BLaER1 (cell line): ENCODE data around the gene SEC22A.

Experiments used
- H3K27ac ChIP-seq: shearing (Covaris generic); formaldehyde crosslinking; 2 replicates; pipeline ENCODE4 v1.8.1; 2022
- H3K27me3 ChIP-seq: shearing (Covaris generic); formaldehyde crosslinking; 2 replicates; pipeline ENCODE4 v1.8.1; 2022
- H3K36me3 ChIP-seq: shearing (Covaris generic); formaldehyde crosslinking; 2 replicates; pipeline ENCODE4 v1.8.1; 2022
- H3K4me1 ChIP-seq: shearing (Covaris generic); formaldehyde crosslinking; 2 replicates; pipeline ENCODE4 v1.8.1; 2022
- H3K4me2 ChIP-seq: shearing (Covaris generic); formaldehyde crosslinking; 2 replicates; pipeline ENCODE4 v1.8.1; 2022
- H3K4me3 ChIP-seq: shearing (Covaris generic); formaldehyde crosslinking; 2 replicates; pipeline ENCODE4 v1.8.1; 2022
- H3K9ac ChIP-seq: shearing (Covaris generic); formaldehyde crosslinking; 2 replicates; pipeline ENCODE4 v1.8.1; 2022
- H3K9me3 ChIP-seq: shearing (Covaris generic); formaldehyde crosslinking; 2 replicates; pipeline ENCODE4 v1.8.1; 2022
- H4K20me1 ChIP-seq: shearing (Covaris generic); formaldehyde crosslinking; 2 replicates; pipeline ENCODE4 v1.8.1; 2022
- Cebpa-rat ChIP-seq: shearing (Covaris generic); IDR thresholded peaks from 2 replicates; pipeline ENCODE4 v1.8.1; 2022

SEC22A gene

DNA sequence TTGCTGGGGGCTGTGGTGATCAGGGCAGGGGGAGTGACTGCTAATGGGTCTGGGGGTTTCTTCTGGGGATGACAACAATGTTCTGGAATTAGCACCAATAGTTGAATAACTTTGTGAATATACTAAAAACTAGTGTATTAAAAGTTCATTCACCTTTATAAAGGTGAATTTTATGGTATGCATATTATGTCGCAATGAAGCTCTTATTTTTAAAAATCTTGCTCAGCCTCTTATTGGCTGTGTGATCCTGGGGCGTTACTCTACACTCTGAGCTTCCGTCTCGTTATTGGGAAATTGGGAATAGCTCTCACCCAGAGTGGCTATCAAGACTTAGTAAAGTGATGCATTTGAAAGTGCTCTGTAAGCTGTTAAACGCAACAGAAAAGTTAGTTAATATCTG is 105.3 kb downstream of the SEC22A start:
- H3K27ac ChIP-seq: no peak overlapping the region
- peaks cover 98% of the 10 kb centered on the region for H3K4me1 ChIP-seq
- no peak overlapping the region for H3K9ac ChIP-seq
- H4K20me1 ChIP-seq: no peaks in the 10 kb centered on the region
- peak; percentile 53; the same call in 1 of the 2 replicates for TF ChIP-seq Cebpa-rat
- H3K36me3 ChIP-seq: no peaks in the 10 kb centered on the region
- no peak overlapping the region for H3K4me3 ChIP-seq
- H3K27me3 ChIP-seq: no peaks in the 10 kb centered on the region
- peaks cover 24% of the 10 kb centered on the region for H3K9me3 ChIP-seq
- peak overlapping the region; percentile 53 for H3K4me2 ChIP-seq

DNA sequence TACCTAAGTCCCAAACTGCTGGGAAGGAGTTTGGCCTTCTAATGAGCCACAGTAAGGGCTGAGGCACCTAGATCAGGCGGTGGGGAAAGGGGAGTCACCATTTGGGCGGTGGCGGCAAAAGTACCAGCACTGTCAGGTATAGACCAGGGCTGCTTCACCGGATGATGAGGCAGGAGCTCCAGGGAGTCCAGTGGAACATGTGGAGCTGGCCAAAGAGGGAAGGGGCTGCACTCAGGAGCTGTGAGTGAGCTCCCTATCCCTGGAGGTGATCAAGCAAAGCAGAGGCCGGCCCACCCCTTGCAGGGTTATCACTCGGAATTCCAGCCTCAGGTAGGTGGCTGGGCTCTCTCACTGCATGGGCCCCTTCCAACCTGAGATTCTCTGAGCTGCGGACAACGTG is 108.4 kb downstream of the SEC22A start:
- H3K4me1 ChIP-seq: peaks cover 92% of the 10 kb centered on the region
- H3K4me2 ChIP-seq: no peak overlapping the region
- no peaks in the 10 kb centered on the region for H3K27me3 ChIP-seq
- no peaks in the 10 kb centered on the region for H3K36me3 ChIP-seq
- H3K4me3 ChIP-seq: no peak overlapping the region
- H3K9me3 ChIP-seq: peaks cover 6% of the 10 kb centered on the region
- no peaks in the 10 kb centered on the region for H4K20me1 ChIP-seq
- no peak overlapping the region for H3K27ac ChIP-seq
- no peak for TF ChIP-seq Cebpa-rat
- no peak overlapping the region for H3K9ac ChIP-seq

DNA sequence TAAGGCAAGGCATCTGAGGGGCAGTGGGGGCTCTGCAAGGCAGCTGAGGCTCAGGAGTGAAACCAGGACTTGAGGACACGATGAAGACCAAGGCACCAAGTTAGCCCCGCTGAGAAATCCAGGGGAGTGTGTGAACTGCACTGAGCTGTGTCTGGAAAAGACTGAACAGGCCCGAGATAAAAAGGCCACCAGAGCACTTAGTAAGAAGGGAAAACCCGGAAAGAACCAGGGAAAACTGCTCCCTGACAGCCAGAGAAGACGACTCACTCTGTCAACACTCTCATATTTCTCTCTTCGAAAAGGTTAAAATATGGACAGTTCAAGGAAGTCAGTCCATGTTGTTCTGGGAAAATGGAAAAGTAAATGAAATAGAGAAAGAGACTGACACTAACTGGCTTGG is 109.0 kb downstream of the SEC22A start:
- Histone ChIP-seq H3K4me3 (no peak overlapping the region), H3K4me2 (0 out of 2 replicates have a peak overlapping the region, but pooled peaks have one; percentile 28), H3K27me3 (no peaks in the 10 kb centered on the region), H4K20me1 (no peaks in the 10 kb centered on the region), H3K9me3 (peaks cover under 1% of the 10 kb centered on the region; the same call in 1 of the 2 replicates), H3K4me1 (peaks cover 92% of the 10 kb centered on the region), H3K27ac (no peak overlapping the region), H3K36me3 (no peaks in the 10 kb centered on the region), H3K9ac (no peak overlapping the region)
- no peak for TF ChIP-seq Cebpa-rat

GRCh38 chr3:123311201-123311600 is 109.5 kb downstream of the SEC22A start:
- Histone ChIP-seq H3K4me1 (peaks cover 88% of the 10 kb centered on the region), H3K9ac (no peak overlapping the region), H3K4me3 (no peak overlapping the region), H3K36me3 (no peaks in the 10 kb centered on the region), H3K27ac (no peak overlapping the region), H3K9me3 (no peaks in the 10 kb centered on the region), H4K20me1 (no peaks in the 10 kb centered on the region), H3K4me2 (peak overlapping the region; percentile 28), H3K27me3 (no peaks in the 10 kb centered on the region)
- no peak for TF ChIP-seq Cebpa-rat

- H3K4me1 ChIP-seq: peaks cover 83% of the 10 kb centered on the region
- H3K27me3 ChIP-seq: no peaks in the 10 kb centered on the region
- H3K27ac ChIP-seq: no peak overlapping the region
- no peak overlapping the region for H3K9ac ChIP-seq
- TF ChIP-seq Cebpa-rat: no peak
- no peak overlapping the region for H3K4me2 ChIP-seq
- no peaks in the 10 kb centered on the region for H3K36me3 ChIP-seq
- H4K20me1 ChIP-seq: no peaks in the 10 kb centered on the region
- no peak overlapping the region for H3K4me3 ChIP-seq
- H3K9me3 ChIP-seq: no peaks in the 10 kb centered on the region
These were observed 110.9 kb downstream of the SEC22A start for GRCh38 chr3:123312331-123313265.

DNA sequence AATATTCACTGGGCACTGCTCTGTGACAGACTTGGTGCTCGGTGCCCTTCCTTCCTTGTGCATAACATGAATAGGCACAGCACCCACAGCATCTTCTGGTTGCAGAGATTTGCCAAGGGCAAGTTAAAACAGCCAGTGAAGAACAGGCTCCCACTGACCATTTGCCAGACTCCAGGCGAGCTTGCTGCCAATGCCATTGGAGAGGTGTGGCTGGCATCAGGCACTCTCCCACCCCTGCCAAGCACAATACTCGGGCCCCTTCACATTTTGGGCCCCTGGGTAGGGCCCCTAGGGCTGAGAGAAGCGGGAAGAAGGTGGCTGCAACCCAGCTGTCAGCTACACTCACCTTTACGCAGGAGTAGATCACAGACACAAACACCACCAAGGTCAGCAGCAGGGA is 112.1 kb downstream of the SEC22A start:
- H3K27ac ChIP-seq: no peak overlapping the region
- H3K9ac ChIP-seq: no peak overlapping the region
- no peak overlapping the region for H3K4me3 ChIP-seq
- no peaks in the 10 kb centered on the region for H3K9me3 ChIP-seq
- TF ChIP-seq Cebpa-rat: no peak
- peaks cover 83% of the 10 kb centered on the region for H3K4me1 ChIP-seq
- no peaks in the 10 kb centered on the region for H3K27me3 ChIP-seq
- no peaks in the 10 kb centered on the region for H4K20me1 ChIP-seq
- no peaks in the 10 kb centered on the region for H3K36me3 ChIP-seq
- peak overlapping the region; percentile 53 for H3K4me2 ChIP-seq

DNA sequence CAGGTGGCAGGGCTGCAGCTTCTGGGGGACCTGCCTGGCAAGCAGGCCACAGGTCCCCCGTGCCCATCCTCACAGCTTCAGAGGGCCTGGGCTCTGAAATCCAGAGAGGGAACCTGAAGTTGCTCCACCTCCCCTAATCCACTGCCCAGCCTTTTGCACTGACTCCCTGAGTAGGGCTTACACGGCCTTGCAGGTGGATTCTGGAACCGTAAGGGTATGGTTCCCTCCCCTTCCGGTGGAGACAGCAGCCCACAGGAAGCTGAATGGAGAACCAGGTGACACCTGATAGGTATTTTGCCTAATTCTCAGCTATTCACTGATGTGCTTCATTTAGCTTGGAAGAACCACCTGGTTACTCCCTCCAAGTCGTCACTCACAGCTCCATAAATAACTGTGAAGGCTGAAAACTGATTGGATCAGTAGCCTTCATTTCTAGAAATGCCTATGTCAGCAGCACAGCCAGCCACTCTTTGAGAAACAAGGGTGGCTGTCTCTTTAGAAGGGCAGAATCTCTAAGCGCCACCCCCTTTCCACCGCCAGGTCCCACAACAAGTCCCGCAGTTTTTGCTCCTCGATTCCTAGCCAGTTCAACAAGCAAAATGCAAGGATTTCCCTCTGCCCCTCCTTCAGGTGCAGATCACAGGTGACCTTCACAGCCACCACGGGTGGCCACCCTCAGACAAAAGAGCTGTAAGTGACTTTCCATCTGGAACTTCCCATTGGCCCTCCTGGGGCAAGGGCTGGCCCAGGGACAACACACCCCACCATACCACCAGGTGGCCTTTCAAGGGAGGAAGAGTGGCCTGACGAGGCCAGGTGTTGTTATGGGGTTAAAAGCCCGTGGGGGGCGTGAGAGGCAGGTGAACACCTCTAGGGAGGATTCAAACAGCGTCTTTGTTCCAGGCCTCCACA is 112.9 kb downstream of the SEC22A start:
- Histone ChIP-seq H3K9ac (no peak overlapping the region), H3K36me3 (no peaks in the 10 kb centered on the region)
- no peak for TF ChIP-seq Cebpa-rat

DNA sequence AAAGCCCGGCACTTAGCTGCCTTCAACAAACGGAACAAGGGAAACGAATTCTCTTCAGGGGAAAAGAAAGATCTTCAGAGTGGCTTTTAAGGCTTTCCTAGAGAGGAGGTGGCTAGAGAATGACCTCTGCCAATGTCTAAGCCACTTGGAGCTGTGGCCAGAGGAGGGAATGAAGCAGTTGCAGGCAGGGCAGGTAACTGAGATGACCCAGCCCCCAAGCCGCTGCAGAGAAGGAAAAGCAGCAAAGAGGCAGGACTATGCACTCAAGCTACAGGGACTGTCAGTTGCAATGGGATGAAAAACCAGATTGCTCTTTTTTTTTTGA is 113.5 kb downstream of the SEC22A start:
- H3K4me3 ChIP-seq: no peak overlapping the region
- no peak overlapping the region for H3K9ac ChIP-seq
- H3K36me3 ChIP-seq: no peaks in the 10 kb centered on the region
- no peaks in the 10 kb centered on the region for H3K9me3 ChIP-seq
- H3K27ac ChIP-seq: no peak overlapping the region
- TF ChIP-seq Cebpa-rat: no peak
- no peaks in the 10 kb centered on the region for H3K27me3 ChIP-seq
- peaks cover 77% of the 10 kb centered on the region for H3K4me1 ChIP-seq
- H4K20me1 ChIP-seq: no peaks in the 10 kb centered on the region
- peak overlapping the region; percentile 53 for H3K4me2 ChIP-seq

More for the DNA sequence above, 112.9 kb downstream of the SEC22A start:
- no peaks in the 10 kb centered on the region for H3K9me3 ChIP-seq
- no peak overlapping the region for H3K27ac ChIP-seq
- H3K4me3 ChIP-seq: no peak overlapping the region
- peaks cover 77% of the 10 kb centered on the region for H3K4me1 ChIP-seq
- no peaks in the 10 kb centered on the region for H4K20me1 ChIP-seq
- peak overlapping the region; percentile 53 for H3K4me2 ChIP-seq
- H3K27me3 ChIP-seq: no peaks in the 10 kb centered on the region

- Histone ChIP-seq H3K4me1 (peaks cover 80% of the 10 kb centered on the region), H3K4me3 (no peak overlapping the region), H4K20me1 (no peaks in the 10 kb centered on the region), H3K9me3 (no peaks in the 10 kb centered on the region), H3K9ac (no peak overlapping the region), H3K36me3 (no peaks in the 10 kb centered on the region), H3K27me3 (no peaks in the 10 kb centered on the region), H3K27ac (no peak overlapping the region), H3K4me2 (peak overlapping the region; percentile 46)
- TF ChIP-seq Cebpa-rat: no peak
These were observed 116.0 kb downstream of the SEC22A start for GRCh38 chr3:123317716-123318115.

DNA sequence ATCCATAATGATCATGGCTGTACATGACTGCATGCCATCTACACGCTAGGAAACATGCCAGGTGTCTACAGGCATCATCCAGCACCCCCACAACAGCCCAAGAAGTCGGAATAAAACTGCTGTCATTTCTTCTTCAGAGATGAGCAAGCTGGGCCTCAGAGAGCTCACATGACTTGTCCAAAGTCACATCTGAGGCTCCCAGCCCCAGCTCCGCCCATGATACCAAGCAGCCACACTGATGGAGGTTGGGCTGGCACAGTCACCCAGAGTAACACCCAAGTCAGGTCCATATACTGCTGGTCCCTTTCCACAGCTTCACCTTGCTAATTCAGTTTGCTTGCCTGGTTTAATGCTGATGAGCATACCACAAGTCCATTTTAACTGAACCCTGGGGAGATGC is 116.6 kb downstream of the SEC22A start:
- TF ChIP-seq Cebpa-rat: no peak

More for the DNA sequence above, 116.6 kb downstream of the SEC22A start:
- H3K9me3 ChIP-seq: no peaks in the 10 kb centered on the region
- no peaks in the 10 kb centered on the region for H3K27me3 ChIP-seq
- H3K4me2 ChIP-seq: peak overlapping the region; percentile 46
- no peak overlapping the region for H3K9ac ChIP-seq
- H3K4me1 ChIP-seq: peaks cover 80% of the 10 kb centered on the region
- no peak overlapping the region for H3K4me3 ChIP-seq
- H4K20me1 ChIP-seq: no peaks in the 10 kb centered on the region
- no peak overlapping the region for H3K27ac ChIP-seq
- no peaks in the 10 kb centered on the region for H3K36me3 ChIP-seq
